Mesenchymal stem cell (in vitro differentiated cells and primary cell): ENCODE measurements around the gene CSNK1G3.

ENCODE experiments used
- DNase-seq: peaks from one replicate; pipeline ENCODE4 v3.0.0-alpha.2; 2013
- H2AFZ ChIP-seq: one replicate; pipeline ENCODE4 v1.6.1; 2013; ENCODE audit warnings: low read depth, mild to moderate bottlenecking, control low read depth, inconsistent platforms, low read length, moderate library complexity
- H2AK5ac ChIP-seq: 2 replicates; pipeline ENCODE4 v1.6.1; 2013; ENCODE audit warnings: low read length, moderate library complexity, mild to moderate bottlenecking, inconsistent platforms; ENCODE audit not compliant: severe bottlenecking
- H2BK120ac ChIP-seq: one replicate; pipeline ENCODE4 v1.6.1; 2013; ENCODE audit warnings: low read depth, mild to moderate bottlenecking, inconsistent platforms, low read length, moderate library complexity
- H2BK12ac ChIP-seq, 2 experiments: one replicate each; pipeline ENCODE4 v1.6.1; 2013; ENCODE audit warnings: inconsistent platforms in 2 of 2, low read length in 2 of 2, mild to moderate bottlenecking in 2 of 2, moderate library complexity in 2 of 2, control low read depth in 1 of 2
- H2BK15ac ChIP-seq: one replicate; pipeline ENCODE4 v1.6.1; 2013; ENCODE audit warnings: mild to moderate bottlenecking, low read depth, inconsistent platforms; ENCODE audit not compliant: poor library complexity, severe bottlenecking
- H2BK5ac ChIP-seq: 2 replicates; pipeline ENCODE4 v1.6.1; 2013; ENCODE audit warnings: low read depth, mild to moderate bottlenecking, low read length, control low read depth, inconsistent platforms; ENCODE audit not compliant: poor library complexity, severe bottlenecking
- H3K14ac ChIP-seq, 2 experiments: one replicate each; pipeline ENCODE4 v1.6.1; 2013; ENCODE audit warnings: inconsistent platforms in 2 of 2, low read length in 2 of 2, control low read depth in 1 of 2, mild to moderate bottlenecking in 1 of 2, moderate library complexity in 1 of 2
- H3K18ac ChIP-seq, 2 experiments: one replicate each; pipeline ENCODE4 v1.6.1; 2013; ENCODE audit warnings: inconsistent platforms in 2 of 2, low read length in 2 of 2, control low read depth in 1 of 2, low read depth in 1 of 2, mild to moderate bottlenecking in 1 of 2
- H3K23ac ChIP-seq, 2 experiments: one replicate each; pipeline ENCODE4 v1.6.1; 2013; ENCODE audit warnings: inconsistent platforms in 2 of 2, low read length in 2 of 2, mild to moderate bottlenecking in 2 of 2, moderate library complexity in 2 of 2, control low read depth in 1 of 2
- H3K27ac ChIP-seq: 2 replicates; pipeline ENCODE4 v1.5.1; 2013; ENCODE audit warnings: mild to moderate bottlenecking, moderate library complexity, low read length, control low read depth, inconsistent platforms; ENCODE audit not compliant: poor library complexity, severe bottlenecking
- H3K27me3 ChIP-seq, 2 experiments: 2 replicates each; pipeline versions ENCODE4 v1.6.1 to v1.7.0; 2013; ENCODE audit warnings: low read length in 2 of 2, mild to moderate bottlenecking in 2 of 2, moderate library complexity in 2 of 2, control low read depth in 1 of 2, inconsistent platforms in 1 of 2; ENCODE audit not compliant: control insufficient read depth in 1 of 2, insufficient read depth in 1 of 2
- H3K36me3 ChIP-seq, 2 experiments: 2 replicates each; pipeline versions ENCODE4 v1.6.1 to v1.7.0; 2013; ENCODE audit warnings: low read length in 2 of 2, control low read depth in 1 of 2, inconsistent platforms in 1 of 2, low read depth in 1 of 2, mild to moderate bottlenecking in 1 of 2; ENCODE audit not compliant: insufficient read depth in 2 of 2, control insufficient read depth in 1 of 2
- H3K4ac ChIP-seq, 2 experiments: one replicate each; pipeline ENCODE4 v1.6.1; 2013; ENCODE audit warnings: inconsistent platforms in 2 of 2, low read length in 2 of 2, mild to moderate bottlenecking in 2 of 2, moderate library complexity in 2 of 2, control low read depth in 1 of 2, low read depth in 1 of 2
- H3K4me1 ChIP-seq: 2 replicates; pipeline ENCODE4 v1.6.1; 2013; ENCODE audit warnings: low read depth, low read length, control low read depth; ENCODE audit not compliant: control insufficient read depth, insufficient read depth
- H3K4me2 ChIP-seq: 2 replicates; pipeline ENCODE4 v1.6.1; 2013; ENCODE audit warnings: low read length, mild to moderate bottlenecking, inconsistent platforms; ENCODE audit not compliant: poor library complexity, severe bottlenecking
- H3K4me3 ChIP-seq, 2 experiments: 2 replicates each; pipeline versions ENCODE4 v1.5.1 to v1.7.0; 2013; ENCODE audit warnings: low read length in 2 of 2, mild to moderate bottlenecking in 2 of 2, control low read depth in 1 of 2, low read depth in 1 of 2; ENCODE audit not compliant: insufficient read depth in 1 of 2
- H3K79me1 ChIP-seq: replicated peaks from 2 replicates; pipeline ENCODE4 v1.6.1; 2013; ENCODE audit warnings: mild to moderate bottlenecking, control low read depth, low read length, inconsistent platforms; ENCODE audit not compliant: poor library complexity, severe bottlenecking
- H3K9ac ChIP-seq: 2 replicates; pipeline ENCODE4 v1.7.0; 2013; ENCODE audit warnings: mild to moderate bottlenecking, low read length, moderate library complexity
- H3K9me3 ChIP-seq: 2 replicates; pipeline ENCODE4 v1.7.0; 2013; ENCODE audit warnings: mild to moderate bottlenecking, low read length; ENCODE audit not compliant: control insufficient read depth
- H4K8ac ChIP-seq: one replicate; pipeline ENCODE4 v1.6.1; 2013; ENCODE audit warnings: inconsistent platforms, mild to moderate bottlenecking, low read length, moderate library complexity
- H4K91ac ChIP-seq: one replicate; pipeline ENCODE4 v1.6.1; 2013; ENCODE audit warnings: mild to moderate bottlenecking, low read length, inconsistent platforms
- WGBS: methylation state at CpG from one replicate; pipeline ENCODE4 v1.1.7; 2013; ENCODE audit warnings: mixed read lengths; 5-methylcytosine and 5-hydroxymethylcytosine counted together

CSNK1G3 gene

DNA sequence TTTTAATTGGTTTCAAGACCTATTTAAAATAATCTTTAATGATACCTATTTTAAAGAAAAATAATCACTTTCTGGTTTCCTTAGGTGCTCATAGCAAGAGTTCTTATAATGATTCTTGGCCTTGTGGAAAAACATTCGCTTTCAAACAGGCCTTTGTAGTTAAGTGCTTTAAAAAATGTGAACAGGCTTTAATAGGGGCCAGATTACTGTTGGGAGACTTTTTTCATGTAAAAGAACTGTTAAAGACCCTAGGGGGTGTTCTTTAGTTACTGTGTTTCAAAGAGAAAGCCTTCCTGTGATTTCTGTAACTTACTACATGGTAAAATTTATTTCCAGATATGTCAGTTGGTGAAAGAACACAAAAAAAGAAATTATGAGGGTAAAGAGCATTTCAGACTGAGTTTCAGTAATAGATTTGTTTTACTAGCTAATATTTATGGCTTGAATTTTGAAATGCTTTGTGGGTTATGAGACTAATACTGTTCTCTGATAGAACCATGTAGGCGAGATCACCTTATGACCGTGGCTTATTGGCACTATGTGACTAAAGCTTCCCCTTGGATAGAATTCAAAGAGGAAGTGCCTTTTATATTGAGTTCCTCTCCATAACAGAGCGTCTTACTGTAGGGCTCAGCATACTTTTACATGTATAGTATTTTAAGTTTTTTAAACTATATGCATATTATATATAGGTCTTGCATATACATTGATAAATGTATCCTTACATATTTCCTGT is 70.7 kb downstream of the CSNK1G3 start:
- peaks cover 5 to 23% of the 10 kb centered on the region in 2 experiments for H3K36me3 ChIP-seq
- DNase-seq: no peak
- no peak overlapping the region for H3K4me3 ChIP-seq
- 83% methylated on average over 3 of the region's 4 CpGs for WGBS
- no peak overlapping the region for H2AFZ ChIP-seq
- no peak overlapping the region for H3K18ac ChIP-seq
- no peak overlapping the region for H2BK5ac ChIP-seq
- no peak overlapping the region for H4K91ac ChIP-seq
- H3K27ac ChIP-seq: no peak overlapping the region
- H3K4me2 ChIP-seq: no peak overlapping the region
- no peak overlapping the region for H4K8ac ChIP-seq
- H2BK15ac ChIP-seq: no peak overlapping the region
- no peak overlapping the region for H3K4ac ChIP-seq
- no peaks in the 10 kb centered on the region for H3K9me3 ChIP-seq
- H3K23ac ChIP-seq: no peak overlapping the region
- no peak overlapping the region for H2BK12ac ChIP-seq
- H3K27me3 ChIP-seq: no peaks in the 10 kb centered on the region
- H2BK120ac ChIP-seq: no peak overlapping the region
- no peaks in the 10 kb centered on the region for H3K4me1 ChIP-seq
- no peak overlapping the region for H2AK5ac ChIP-seq
- no peak overlapping the region for H3K9ac ChIP-seq
- H3K14ac ChIP-seq: no peak overlapping the region
- peaks cover 6% of the 10 kb centered on the region for H3K79me1 ChIP-seq

DNA sequence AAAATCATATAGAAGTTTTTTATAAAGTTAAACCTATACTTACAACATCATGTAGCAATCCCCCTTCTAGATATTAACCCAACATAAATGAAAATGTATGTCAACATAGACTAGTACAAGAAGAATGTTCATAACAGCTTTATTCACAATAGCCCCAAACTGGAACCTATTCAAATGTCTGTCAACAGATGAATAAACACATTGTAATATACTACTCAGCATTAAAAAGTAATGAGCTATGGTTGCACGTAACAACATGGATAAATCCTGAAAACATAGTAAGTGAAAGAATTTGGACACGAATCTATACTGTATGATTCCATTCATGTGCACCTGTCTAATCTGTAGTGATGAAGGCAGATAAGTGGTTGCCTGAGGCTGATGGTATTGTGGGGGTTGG is 73.9 kb downstream of the CSNK1G3 start:
- H3K27ac ChIP-seq: no peak overlapping the region

DNA sequence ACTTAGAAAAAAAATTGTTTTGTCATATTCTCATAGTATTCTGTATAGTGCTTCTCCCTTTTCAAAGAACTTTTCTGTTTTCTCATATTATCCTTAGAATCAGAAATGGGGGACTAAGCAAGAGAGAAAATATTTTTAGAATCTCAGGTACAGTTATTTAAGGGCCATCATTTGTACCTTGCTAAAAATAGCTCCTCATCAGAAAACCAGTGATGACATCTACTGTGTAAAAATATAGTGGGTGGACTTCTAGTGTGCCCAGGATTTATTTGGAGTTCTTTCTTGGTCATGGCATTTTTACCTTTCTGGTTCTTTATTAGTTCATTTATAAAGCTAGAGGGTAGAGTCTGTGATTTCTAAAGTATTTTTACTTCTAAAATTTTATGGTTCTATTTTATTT is 82.5 kb downstream of the CSNK1G3 start:
- no peak overlapping the region for H2BK5ac ChIP-seq
- no peak overlapping the region for H3K4ac ChIP-seq
- no peak overlapping the region for H2AFZ ChIP-seq
- H2AK5ac ChIP-seq: no peak overlapping the region
- no peaks in the 10 kb centered on the region for H3K27me3 ChIP-seq
- no peak overlapping the region for H3K18ac ChIP-seq
- H2BK15ac ChIP-seq: no peak overlapping the region
- no peak for DNase-seq
- H4K8ac ChIP-seq: no peak overlapping the region
- no peak overlapping the region for H3K9ac ChIP-seq
- no peak overlapping the region for H2BK12ac ChIP-seq
- H3K4me3 ChIP-seq: no peak overlapping the region
- peaks cover 3 to 85% of the 10 kb centered on the region in 2 experiments for H3K36me3 ChIP-seq
- H3K4me1 ChIP-seq: no peaks in the 10 kb centered on the region
- H3K14ac ChIP-seq: no peak overlapping the region
- H3K9me3 ChIP-seq: no peaks in the 10 kb centered on the region
- no peak overlapping the region for H4K91ac ChIP-seq
- no peak overlapping the region for H3K4me2 ChIP-seq
- no peak overlapping the region for H3K23ac ChIP-seq
- no peak overlapping the region for H3K27ac ChIP-seq
- no peak overlapping the region for H2BK120ac ChIP-seq
- peaks cover 1% of the 10 kb centered on the region for H3K79me1 ChIP-seq

More for the DNA sequence above, 73.9 kb downstream of the CSNK1G3 start:
- H3K9me3 ChIP-seq: no peaks in the 10 kb centered on the region
- no peak overlapping the region for H4K8ac ChIP-seq
- no peak overlapping the region for H2BK15ac ChIP-seq
- H3K27me3 ChIP-seq: no peaks in the 10 kb centered on the region
- H3K4me1 ChIP-seq: no peaks in the 10 kb centered on the region
- H2AFZ ChIP-seq: no peak overlapping the region
- H3K4me2 ChIP-seq: no peak overlapping the region
- H3K23ac ChIP-seq: no peak overlapping the region
- H2BK120ac ChIP-seq: no peak overlapping the region
- 100% methylated on average over 2 of the region's 2 CpGs for WGBS
- H4K91ac ChIP-seq: no peak overlapping the region
- H3K9ac ChIP-seq: no peak overlapping the region
- no peak overlapping the region for H3K4me3 ChIP-seq
- no peak overlapping the region for H2BK12ac ChIP-seq
- no peak overlapping the region for H2BK5ac ChIP-seq
- DNase-seq: no peak
- H3K4ac ChIP-seq: no peak overlapping the region
- peaks cover 5% of the 10 kb centered on the region for H3K79me1 ChIP-seq
- no peak overlapping the region for H3K18ac ChIP-seq
- peaks cover 5 to 34% of the 10 kb centered on the region in 2 experiments for H3K36me3 ChIP-seq
- no peak overlapping the region for H3K14ac ChIP-seq
- no peak overlapping the region for H2AK5ac ChIP-seq

DNA sequence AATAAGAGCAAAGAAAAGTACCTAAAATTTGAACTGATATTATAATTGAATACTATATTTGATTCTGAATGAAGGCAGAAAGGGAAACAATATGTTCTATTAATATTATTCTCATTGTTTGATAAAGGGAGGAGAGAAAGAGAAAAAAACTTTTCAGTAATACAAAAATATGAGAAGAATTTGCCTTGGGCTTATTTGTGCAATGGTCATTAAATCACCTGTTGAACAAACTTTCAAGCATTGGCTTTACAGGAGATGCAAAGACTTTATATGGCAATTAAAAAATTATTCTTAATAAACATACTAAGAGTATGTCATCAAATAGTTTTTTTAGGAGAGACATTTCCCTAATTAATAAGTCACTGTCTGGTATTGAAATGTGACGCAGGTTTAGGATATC is 85.0 kb downstream of the CSNK1G3 start:
- peaks cover 3 to 70% of the 10 kb centered on the region in 2 experiments for H3K36me3 ChIP-seq
- H3K79me1 ChIP-seq: peaks cover 1% of the 10 kb centered on the region
- H3K14ac ChIP-seq: no peak overlapping the region
- no peak overlapping the region for H3K18ac ChIP-seq
- DNase-seq: no peak
- no peak overlapping the region for H2BK120ac ChIP-seq
- no peak overlapping the region for H3K4ac ChIP-seq
- no peak overlapping the region for H3K23ac ChIP-seq
- no peak overlapping the region for H2BK15ac ChIP-seq
- H2AK5ac ChIP-seq: no peak overlapping the region
- no peak overlapping the region for H3K9ac ChIP-seq
- no peak overlapping the region for H2AFZ ChIP-seq
- no peak overlapping the region for H3K27ac ChIP-seq
- no peak overlapping the region for H2BK5ac ChIP-seq
- no peak overlapping the region for H4K8ac ChIP-seq
- 100% methylated on average over 1 of the region's 1 CpG for WGBS
- H4K91ac ChIP-seq: no peak overlapping the region
- H2BK12ac ChIP-seq: no peak overlapping the region
- no peaks in the 10 kb centered on the region for H3K4me1 ChIP-seq
- no peak overlapping the region for H3K4me2 ChIP-seq
- no peak overlapping the region for H3K4me3 ChIP-seq
- no peaks in the 10 kb centered on the region for H3K27me3 ChIP-seq
- no peaks in the 10 kb centered on the region for H3K9me3 ChIP-seq
